Measurements from ENCODE around the gene RSRP1. TPM values are rescaled to one million over a fixed set of nuclear protein-coding genes. Genes with fewer than 3 reads are reported as not detected.

Gene RSRP1
- total and polyA plus RNA-seq, 2 of the 13 experiments (the other 11 are each of a cell fraction or from before 2014, with no cell fraction given), result 43.9 to 52.8 TPM

- TF ChIP-seq, protein P1, sequence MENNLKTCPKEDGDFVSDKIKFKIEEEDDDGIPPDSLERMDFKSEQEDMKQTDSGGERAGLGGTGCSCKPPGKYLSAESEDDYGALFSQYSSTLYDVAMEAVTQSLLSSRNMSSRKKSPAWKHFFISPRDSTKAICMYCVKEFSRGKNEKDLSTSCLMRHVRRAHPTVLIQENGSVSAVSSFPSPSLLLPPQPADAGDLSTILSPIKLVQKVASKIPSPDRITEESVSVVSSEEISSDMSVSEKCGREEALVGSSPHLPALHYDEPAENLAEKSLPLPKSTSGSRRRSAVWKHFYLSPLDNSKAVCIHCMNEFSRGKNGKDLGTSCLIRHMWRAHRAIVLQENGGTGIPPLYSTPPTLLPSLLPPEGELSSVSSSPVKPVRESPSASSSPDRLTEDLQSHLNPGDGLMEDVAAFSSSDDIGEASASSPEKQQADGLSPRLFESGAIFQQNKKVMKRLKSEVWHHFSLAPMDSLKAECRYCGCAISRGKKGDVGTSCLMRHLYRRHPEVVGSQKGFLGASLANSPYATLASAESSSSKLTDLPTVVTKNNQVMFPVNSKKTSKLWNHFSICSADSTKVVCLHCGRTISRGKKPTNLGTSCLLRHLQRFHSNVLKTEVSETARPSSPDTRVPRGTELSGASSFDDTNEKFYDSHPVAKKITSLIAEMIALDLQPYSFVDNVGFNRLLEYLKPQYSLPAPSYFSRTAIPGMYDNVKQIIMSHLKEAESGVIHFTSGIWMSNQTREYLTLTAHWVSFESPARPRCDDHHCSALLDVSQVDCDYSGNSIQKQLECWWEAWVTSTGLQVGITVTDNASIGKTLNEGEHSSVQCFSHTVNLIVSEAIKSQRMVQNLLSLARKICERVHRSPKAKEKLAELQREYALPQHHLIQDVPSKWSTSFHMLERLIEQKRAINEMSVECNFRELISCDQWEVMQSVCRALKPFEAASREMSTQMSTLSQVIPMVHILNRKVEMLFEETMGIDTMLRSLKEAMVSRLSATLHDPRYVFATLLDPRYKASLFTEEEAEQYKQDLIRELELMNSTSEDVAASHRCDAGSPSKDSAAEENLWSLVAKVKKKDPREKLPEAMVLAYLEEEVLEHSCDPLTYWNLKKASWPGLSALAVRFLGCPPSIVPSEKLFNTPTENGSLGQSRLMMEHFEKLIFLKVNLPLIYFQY (CRISPR knock-in tag; IDR thresholded peaks at IDR 0.05; ENCODE audit: borderline replicate concordance), result no peak; the same call in 1 of the 2 replicates
- TF ChIP-seq RFX5 (IDR thresholded peaks at IDR 0.05; ENCODE audit: low read depth, low read length), result no peak
- TF ChIP-seq RELA (CRISPR knock-in tag; IDR thresholded peaks at IDR 0.05), result peak; percentile 94; the same call in 1 of the 2 replicates
- peak; percentile 95 for TF ChIP-seq KLF6 (CRISPR knock-in tag; IDR thresholded peaks at IDR 0.05)
- TF ChIP-seq CREM (IDR thresholded peaks at IDR 0.05), result peak; percentile 75
- 0 out of 2 replicates have a peak, but pooled peaks have one; percentile 12 for TF ChIP-seq CREM (CRISPR knock-in tag; IDR thresholded peaks at IDR 0.05)
- TF ChIP-seq ZFX (CRISPR knock-in tag; IDR thresholded peaks at IDR 0.05; ENCODE audit: low read depth), result peak; percentile 80
- TF ChIP-seq ZNF44 (CRISPR knock-in tag; IDR thresholded peaks at IDR 0.05), result peak; percentile 69
- TF ChIP-seq ADNP (CRISPR knock-in tag; IDR thresholded peaks at IDR 0.05), result no peak
- TF ChIP-seq ZNF143 (CRISPR knock-in tag; IDR thresholded peaks at IDR 0.05), result no peak; the same call in 1 of the 2 replicates
- no peak for TF ChIP-seq EHMT2 (IDR thresholded peaks at IDR 0.05; ENCODE audit: borderline replicate concordance, low read depth, low read length)
- no peak for TF ChIP-seq TERF1 (CRISPR knock-in tag; IDR thresholded peaks at IDR 0.05)
- peak; percentile 80; the same call in 1 of the 2 replicates for TF ChIP-seq TGIF2 (CRISPR knock-in tag; IDR thresholded peaks at IDR 0.05)
- peak; percentile 57 for TF ChIP-seq IRF2 (CRISPR knock-in tag; IDR thresholded peaks at IDR 0.05)
- TF ChIP-seq MEIS1 (CRISPR knock-in tag; IDR thresholded peaks at IDR 0.05; ENCODE audit: borderline replicate concordance), result no peak
- TF ChIP-seq ZFYVE20 (CRISPR knock-in tag; IDR thresholded peaks at IDR 0.05; ENCODE audit: borderline replicate concordance, low read depth), result no peak
- TF ChIP-seq, protein P2, sequence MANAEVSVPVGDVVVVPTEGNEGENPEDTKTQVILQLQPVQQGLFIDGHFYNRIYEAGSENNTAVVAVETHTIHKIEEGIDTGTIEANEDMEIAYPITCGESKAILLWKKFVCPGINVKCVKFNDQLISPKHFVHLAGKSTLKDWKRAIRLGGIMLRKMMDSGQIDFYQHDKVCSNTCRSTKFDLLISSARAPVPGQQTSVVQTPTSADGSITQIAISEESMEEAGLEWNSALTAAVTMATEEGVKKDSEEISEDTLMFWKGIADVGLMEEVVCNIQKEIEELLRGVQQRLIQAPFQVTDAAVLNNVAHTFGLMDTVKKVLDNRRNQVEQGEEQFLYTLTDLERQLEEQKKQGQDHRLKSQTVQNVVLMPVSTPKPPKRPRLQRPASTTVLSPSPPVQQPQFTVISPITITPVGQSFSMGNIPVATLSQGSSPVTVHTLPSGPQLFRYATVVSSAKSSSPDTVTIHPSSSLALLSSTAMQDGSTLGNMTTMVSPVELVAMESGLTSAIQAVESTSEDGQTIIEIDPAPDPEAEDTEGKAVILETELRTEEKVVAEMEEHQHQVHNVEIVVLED (CRISPR knock-in tag; IDR thresholded peaks at IDR 0.05; ENCODE audit: borderline replicate concordance), result peak; percentile 71; the same call in 1 of the 2 replicates
- TF ChIP-seq ZNF781 (CRISPR knock-in tag; IDR thresholded peaks at IDR 0.05; ENCODE audit: borderline replicate concordance, not compliant biosample characterization), result peak; percentile 64
- TF ChIP-seq, protein P3, sequence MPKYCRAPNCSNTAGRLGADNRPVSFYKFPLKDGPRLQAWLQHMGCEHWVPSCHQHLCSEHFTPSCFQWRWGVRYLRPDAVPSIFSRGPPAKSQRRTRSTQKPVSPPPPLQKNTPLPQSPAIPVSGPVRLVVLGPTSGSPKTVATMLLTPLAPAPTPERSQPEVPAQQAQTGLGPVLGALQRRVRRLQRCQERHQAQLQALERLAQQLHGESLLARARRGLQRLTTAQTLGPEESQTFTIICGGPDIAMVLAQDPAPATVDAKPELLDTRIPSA (CRISPR knock-in tag; IDR thresholded peaks at IDR 0.05; ENCODE audit: borderline replicate concordance), result no peak
- no peak; the same call in 1 of the 2 replicates for TF ChIP-seq GMEB2 (CRISPR knock-in tag; IDR thresholded peaks at IDR 0.05; ENCODE audit: low read depth)
Measured at GRCh38 chr1:25247024-25247828, at the start of gene RSRP1 (continued).
